Ramos (cell line): ENCODE results near the gene LTA4H.

ENCODE experiments used
- in situ Hi-C: fragments of 300-500 bp; cut with MboI; formaldehyde crosslinking; loops from one replicate; pipeline ENCODE4 v1.14.3; 2022; ENCODE audit warnings: low sequenced_read_pairs; ENCODE audit not compliant: unreplicated experiment

The LTA4H gene

DNA sequence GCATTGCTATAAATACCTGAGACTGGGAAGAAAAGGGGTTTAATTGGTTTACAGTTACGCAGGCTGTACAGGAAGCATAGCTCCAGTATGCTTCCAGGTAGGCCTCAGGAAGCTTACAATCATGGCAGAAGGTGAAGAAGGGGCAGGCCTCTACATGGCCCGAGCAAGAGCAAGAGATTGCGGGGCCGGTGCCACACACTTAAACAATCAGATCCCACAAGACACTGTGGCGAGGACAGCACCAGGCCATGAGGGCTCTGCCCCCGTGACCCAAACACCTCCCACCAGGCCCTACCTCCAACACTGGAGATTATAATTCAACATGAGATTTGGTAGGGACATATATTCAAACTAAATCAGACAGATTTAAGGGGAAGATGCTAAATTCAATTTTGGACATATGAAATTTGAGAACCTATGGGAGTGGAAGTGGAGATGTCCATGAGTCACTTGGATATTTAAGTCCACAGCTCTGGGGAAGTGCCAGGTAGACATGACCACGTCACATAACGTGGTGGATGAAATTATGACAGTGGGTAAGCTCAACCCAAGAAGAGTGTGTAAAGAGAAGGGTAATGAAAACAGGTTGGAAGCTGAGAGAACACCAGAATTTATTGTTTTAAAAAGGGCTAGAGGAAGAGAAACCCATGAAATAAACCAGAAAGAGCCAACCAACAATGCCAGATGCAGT, 1.5 kb upstream of the LTA4H start:
- in situ Hi-C loops = no loop called here

DNA sequence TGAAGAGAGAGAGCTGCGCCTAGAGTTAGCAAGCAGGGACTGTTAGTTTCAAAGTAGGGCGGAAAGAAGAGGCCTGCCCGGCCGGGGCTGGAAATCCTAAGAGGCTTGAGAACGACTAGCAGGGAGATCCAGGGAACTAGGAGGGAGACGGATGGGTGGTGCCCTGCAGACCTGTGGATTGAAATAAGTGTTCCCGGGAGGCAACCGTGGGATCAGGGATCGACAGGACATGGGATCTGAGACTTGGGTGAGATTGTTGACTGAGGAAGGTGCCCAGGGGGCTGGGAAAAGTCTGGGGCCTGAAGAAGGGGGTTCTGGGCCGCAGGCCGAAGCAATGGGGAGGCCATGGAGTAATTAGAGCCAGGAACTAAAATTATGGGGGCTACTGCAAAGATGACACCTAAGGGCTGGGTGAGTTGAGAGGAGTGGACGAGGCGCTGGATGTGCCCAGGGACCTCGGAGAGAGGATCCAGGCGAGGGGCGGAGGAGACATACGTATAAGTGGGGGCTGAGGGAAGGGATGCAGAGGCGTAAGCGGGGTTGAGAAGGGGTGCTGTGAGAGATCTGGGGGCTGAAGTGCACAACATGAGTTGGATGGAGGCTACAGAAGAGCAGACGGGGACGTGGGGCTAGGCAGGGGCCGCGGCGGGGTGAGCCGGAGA, 635 bp downstream of the LTA4H start:
- in situ Hi-C loops = no loop called here

DNA sequence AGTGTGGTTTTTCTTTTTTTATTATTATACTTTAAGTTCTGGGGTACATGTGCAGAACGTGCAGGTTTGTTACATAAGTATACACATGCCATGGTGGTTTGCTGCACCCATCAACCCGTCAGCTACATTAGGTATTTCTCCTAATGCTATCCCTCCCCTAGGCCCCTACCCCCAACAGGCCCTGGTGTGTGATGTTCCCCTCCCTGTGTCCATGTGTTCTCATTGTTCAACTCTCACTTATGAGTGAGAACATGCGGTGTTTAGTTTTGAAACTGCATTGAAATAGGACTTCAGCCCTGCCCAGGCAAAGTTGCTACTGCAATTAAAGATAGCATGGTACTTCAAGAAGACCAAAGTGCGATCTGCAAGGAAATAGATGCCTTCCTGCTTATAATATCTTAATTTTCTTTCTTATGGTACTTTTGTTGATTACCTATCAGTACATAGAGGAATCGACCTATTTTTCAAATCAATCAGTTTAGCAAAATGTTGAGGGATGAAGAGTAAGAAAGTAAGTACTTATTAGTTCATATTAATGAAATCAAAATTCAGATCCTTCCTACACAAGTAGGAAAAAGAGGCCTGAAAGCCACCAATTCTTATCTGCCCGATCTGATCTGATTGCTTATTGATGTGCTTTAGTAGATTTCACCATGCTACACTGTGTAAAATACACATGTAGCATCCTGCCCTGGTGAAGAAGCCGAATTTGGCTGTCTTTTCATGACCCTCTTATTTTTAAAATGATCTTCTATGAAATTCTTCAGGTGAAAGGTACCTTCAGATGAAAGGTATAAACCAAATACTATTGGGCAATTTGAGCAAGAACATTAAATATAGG, 1.6 kb downstream of the LTA4H start:
- in situ Hi-C loops = no loop called here

DNA sequence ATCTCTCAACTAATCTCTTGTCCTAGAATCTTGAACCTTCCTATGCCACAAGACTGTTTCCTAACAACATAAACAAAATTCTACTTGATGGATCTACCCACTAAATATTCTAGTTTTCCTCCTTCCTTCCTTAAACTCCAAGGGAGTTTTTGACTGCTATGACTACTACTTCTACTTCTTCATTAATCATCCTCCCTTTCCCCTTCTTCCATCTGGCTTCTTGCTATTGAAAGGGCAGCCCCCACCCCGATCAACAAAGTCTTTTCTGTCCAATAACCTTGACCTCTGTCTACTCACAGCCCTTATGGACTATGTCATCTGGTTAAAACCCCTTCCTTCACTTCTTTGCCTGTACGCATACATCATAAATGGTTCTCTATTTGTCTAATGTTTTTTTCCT, 5.6 kb downstream of the LTA4H start:
- in situ Hi-C loops = no loop called here

DNA sequence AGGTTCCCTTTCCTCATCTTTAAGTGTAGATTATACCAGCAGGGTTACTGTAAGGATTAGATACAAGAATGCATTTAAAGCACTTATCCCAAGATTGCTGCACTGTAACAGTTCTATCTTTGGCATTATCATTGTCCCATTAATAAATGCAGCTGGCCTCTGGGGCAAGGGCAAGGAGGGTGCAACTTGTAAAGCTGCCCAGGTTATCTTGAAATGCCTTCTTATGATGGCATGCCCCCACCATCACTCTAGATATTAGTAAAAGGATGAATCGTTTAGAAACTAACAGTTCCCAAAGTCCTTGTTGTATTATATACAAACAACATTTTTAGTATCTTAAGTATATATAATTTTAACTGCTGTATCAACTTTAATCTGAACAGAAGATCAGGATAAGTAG, 6.8 kb downstream of the LTA4H start:
- in situ Hi-C loops = no loop called here

DNA sequence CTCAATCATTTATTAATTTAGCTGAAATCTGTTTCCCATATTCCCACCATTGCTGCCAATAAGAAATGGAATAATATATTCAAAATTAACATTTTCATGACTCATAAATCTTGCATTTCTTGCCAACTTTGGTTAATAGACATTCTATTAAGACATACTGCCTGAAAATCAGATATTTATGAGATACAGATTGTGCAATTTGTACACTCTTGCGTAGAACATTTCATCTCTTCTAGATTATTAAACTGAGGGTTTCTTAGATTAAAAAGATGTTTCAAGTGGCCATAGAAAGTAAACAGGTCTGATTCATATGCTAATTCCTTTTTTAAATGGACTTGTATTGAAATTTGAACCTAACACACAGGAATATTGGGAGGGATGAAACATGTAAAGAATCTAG, 9.1 kb downstream of the LTA4H start:
- in situ Hi-C loops = no loop called here

DNA sequence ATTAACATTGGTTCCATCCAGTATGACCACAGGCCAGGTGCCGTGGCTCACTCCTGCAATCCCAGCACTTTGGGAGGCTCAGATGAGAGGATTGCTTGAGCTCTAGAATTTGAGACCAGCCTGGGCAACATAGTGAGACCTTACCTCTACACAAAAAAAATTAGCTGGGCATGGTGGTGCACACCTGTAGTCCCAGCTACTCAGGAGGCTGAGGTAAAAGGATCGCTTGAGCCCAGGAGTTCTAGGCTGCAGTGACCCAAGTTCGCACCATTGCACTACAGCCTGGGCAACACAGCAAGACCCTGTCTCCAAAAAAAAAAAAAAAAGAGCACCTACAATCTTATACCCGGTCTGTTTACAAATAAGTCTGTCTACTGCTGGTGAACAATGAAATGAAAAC, 9.9 kb downstream of the LTA4H start:
- in situ Hi-C loops = no loop called here

- in situ Hi-C loops = no loop called here
These were observed 14.9 kb downstream of the LTA4H start for GRCh38 chr12:96020314-96021003.

- in situ Hi-C loops = no loop called here
These were observed 19.7 kb downstream of the LTA4H start for GRCh38 chr12:96015672-96016071.

- in situ Hi-C loops = no loop called here
These were observed 20.3 kb downstream of the LTA4H start for GRCh38 chr12:96014943-96015599.

- in situ Hi-C loops = no loop called here
These were observed 27.7 kb downstream of the LTA4H start for GRCh38 chr12:96007729-96008128.

- in situ Hi-C loops = no loop called here
These were observed 28.7 kb downstream of the LTA4H start for GRCh38 chr12:96006727-96007126.

DNA sequence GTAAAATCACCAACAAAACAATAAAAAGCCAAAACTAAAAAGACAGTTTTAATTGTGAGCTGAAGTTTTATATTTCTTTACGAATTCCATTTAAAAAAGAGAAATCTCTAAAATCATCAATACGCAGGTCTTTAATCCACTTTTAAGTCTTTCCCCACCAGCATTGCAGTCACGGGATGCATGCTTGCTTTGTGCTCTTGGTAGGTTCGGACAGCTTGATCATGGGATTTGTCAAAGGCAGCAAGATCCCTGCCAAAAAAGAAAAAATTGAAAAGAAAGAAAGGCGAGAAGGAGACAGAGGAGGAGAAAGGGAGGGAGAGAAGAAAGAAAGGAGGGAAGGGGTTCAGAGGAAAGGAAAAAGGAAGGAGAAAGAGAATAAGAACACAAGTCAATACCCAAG, 34.5 kb downstream of the LTA4H start:
- in situ Hi-C loops = no loop called here

DNA sequence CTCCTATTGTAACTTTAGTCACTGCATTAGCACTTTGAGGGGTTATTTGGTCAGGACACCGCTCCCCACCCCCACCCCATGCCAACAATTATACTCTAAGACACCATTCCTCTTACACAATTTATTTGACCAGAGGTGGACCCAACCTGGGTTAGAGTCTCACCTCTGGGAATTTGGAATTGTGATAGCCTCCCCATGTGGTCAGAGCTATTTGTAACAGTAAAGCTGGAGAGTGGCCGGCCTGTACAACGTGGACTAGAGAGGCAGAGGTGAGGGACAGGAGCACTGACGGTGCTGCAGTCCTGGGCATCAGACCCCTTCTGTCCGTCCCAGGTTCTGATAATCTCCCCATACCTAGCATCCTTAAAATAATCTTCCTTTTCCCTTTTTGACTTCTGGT, 35.9 kb downstream of the LTA4H start:
- in situ Hi-C loops = no loop called here

GRCh38 chr12:95998611-95999286, 36.6 kb downstream of the LTA4H start:
- in situ Hi-C loops = no loop called here

- in situ Hi-C loops = no loop called here
These were observed 37.4 kb downstream of the LTA4H start for GRCh38 chr12:95997911-95998510.

GRCh38 chr12:95997276-95997675, 38.1 kb downstream of the LTA4H start:
- in situ Hi-C loops = no loop called here

- in situ Hi-C loops = no loop called here
These were observed 39.2 kb downstream of the LTA4H start, which contains the start of gene HAL for GRCh38 chr12:95996034-95996658. Gene HAL, minus strand, starts transcription at chr12:95996344. Its CDS starts 434 bp downstream, at chr12:95995910.
